ENCODE data around the gene BIN2. TPM values are rescaled to one million over a fixed set of nuclear protein-coding genes. Genes with fewer than 3 reads are reported as not detected.

Gene BIN2
- total RNA-seq, 1 experiment from 2014 or later: not detected

DNA sequence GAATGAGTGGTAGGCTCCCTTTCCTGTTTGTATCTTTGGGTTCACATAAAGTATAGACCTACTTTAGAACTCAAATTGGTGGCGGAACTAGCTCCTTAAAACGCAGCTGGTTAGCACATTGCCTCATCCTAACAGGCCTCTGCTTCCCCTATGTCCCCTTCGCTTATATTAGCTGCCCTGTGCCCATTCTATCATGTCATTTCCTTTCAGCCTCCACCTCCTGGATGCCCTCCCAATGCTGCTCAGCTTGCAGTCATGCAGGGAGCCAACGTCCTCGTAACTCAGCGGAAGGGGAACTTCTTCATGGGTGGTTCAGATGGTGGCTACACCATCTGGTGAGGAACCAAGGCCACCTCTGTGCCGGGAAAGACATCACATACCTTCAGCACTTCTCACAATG lies 81.9 kb downstream of the BIN2 start:
- Histone ChIP-seq H3K14ac (ENCODE audit: insufficient read depth, low read length) (no peak overlapping the region), H3K4me2 (ENCODE audit: insufficient read depth, insufficient read length, low read length) (no peak overlapping the region), H2BK15ac (ENCODE audit: low read depth, low read length) (no peak overlapping the region), H3K79me2 (ENCODE audit: insufficient read depth, low read length) (peaks cover 2% of the 10 kb centered on the region; the same call in 1 of the 2 replicates), H2AFZ (ENCODE audit: low read length) (no peak overlapping the region), H3K4ac (ENCODE audit: low read depth, low read length) (no peak overlapping the region), H3K23ac (ENCODE audit: insufficient read length, low read depth, low read length) (no peak overlapping the region), H4K91ac (ENCODE audit: insufficient read length, low read depth, low read length) (no peak overlapping the region), H3K9me3 (ENCODE audit: control insufficient read depth, low read depth, low read length) (no peaks in the 10 kb centered on the region), H3K4me1 (ENCODE audit: insufficient read depth, low read length) (peaks cover 10% of the 10 kb centered on the region; the same call in 1 of the 2 replicates), H2BK5ac (ENCODE audit: insufficient read length, low read length) (no peak overlapping the region), H2AK5ac (ENCODE audit: insufficient read length, low read length) (no peak overlapping the region), H4K5ac (ENCODE audit: insufficient read length, low read depth, low read length) (no peak overlapping the region), H2BK120ac (ENCODE audit: low read depth, low read length, poor library complexity, severe bottlenecking) (no peak overlapping the region), H4K20me1 (ENCODE audit: control insufficient read depth, insufficient read depth, insufficient read length) (no peaks in the 10 kb centered on the region), H3T11ph (ENCODE audit: low read length) (no peak overlapping the region), H3K27me3 (ENCODE audit: insufficient read depth, low read length) (no peaks in the 10 kb centered on the region), H2BK20ac (ENCODE audit: low read depth, low read length, poor library complexity, severe bottlenecking) (no peak overlapping the region), H3K23me2 (ENCODE audit: insufficient read length, low read depth, low read length, poor library complexity, severe bottlenecking) (peaks cover 4% of the 10 kb centered on the region), H3K9ac (ENCODE audit: extremely low read depth, insufficient read length, low read length) (no peak overlapping the region), H4K8ac (replicated peaks; ENCODE audit: insufficient read length, low read depth, low read length) (no peak overlapping the region), H3K18ac (ENCODE audit: insufficient read length, low read depth, low read length) (no peak overlapping the region), H3K27ac (ENCODE audit: insufficient read length, low read depth, low read length) (no peak overlapping the region), H2BK12ac (ENCODE audit: insufficient read length, low read depth, low read length) (no peak overlapping the region), H3K79me1 (ENCODE audit: insufficient read depth, low read depth, low read length, poor library complexity, severe bottlenecking) (no peaks in the 10 kb centered on the region), H3K56ac (ENCODE audit: insufficient read length, low read depth, low read length) (no peak overlapping the region)
- H3K36me3 Mint-ChIP-seq (ENCODE audit: insufficient read depth in 1 of 3, low read depth in 3 of 3): peaks cover 31 to 54% (median 37%) of the 10 kb centered on the region in 3 experiments
- no peak for DNase-seq
- no peaks in the 10 kb centered on the region for H3K27me3 Mint-ChIP-seq (ENCODE audit: low read depth)
- TF ChIP-seq, protein P1, sequence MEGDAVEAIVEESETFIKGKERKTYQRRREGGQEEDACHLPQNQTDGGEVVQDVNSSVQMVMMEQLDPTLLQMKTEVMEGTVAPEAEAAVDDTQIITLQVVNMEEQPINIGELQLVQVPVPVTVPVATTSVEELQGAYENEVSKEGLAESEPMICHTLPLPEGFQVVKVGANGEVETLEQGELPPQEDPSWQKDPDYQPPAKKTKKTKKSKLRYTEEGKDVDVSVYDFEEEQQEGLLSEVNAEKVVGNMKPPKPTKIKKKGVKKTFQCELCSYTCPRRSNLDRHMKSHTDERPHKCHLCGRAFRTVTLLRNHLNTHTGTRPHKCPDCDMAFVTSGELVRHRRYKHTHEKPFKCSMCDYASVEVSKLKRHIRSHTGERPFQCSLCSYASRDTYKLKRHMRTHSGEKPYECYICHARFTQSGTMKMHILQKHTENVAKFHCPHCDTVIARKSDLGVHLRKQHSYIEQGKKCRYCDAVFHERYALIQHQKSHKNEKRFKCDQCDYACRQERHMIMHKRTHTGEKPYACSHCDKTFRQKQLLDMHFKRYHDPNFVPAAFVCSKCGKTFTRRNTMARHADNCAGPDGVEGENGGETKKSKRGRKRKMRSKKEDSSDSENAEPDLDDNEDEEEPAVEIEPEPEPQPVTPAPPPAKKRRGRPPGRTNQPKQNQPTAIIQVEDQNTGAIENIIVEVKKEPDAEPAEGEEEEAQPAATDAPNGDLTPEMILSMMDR (conservative IDR thresholded peaks at IDR 0.05): no peak
- WGBS (ENCODE audit: extremely low coverage, insufficient read length, low lambda C conversion rate): no CpG with 5 or more reads among the region's 7 CpGs
- peaks cover 24 to 27% of the 10 kb centered on the region in 2 experiments for H3K4me1 Mint-ChIP-seq
- H3K9me3 Mint-ChIP-seq: no peaks in the 10 kb centered on the region
- no peak overlapping the region for H3K27ac Mint-ChIP-seq
- no peak overlapping the region for H3K4me3 Mint-ChIP-seq
